ENCODE results near the gene IL27RA. TPM values are rescaled to one million over a fixed set of nuclear protein-coding genes. Genes with fewer than 3 reads are reported as not detected.

Gene IL27RA
- total RNA-seq, 1 experiment from 2014 or later = 18.3 TPM

GRCh38 chr19:14056069-14056666 lies 24.6 kb downstream of the IL27RA start:
- H3K4me3 ChIP-seq (replicated peaks in 1 of 2; ENCODE audit: low read depth in 1 of 2, low read length in 2 of 2) = no peak overlapping the region
- no peak for DNase-seq (ENCODE audit: low read depth, low spot score)
- no peak overlapping the region for H3K9ac ChIP-seq (ENCODE audit: low read length)
- no peaks in the 10 kb centered on the region for H3K79me2 ChIP-seq (ENCODE audit: insufficient read depth, low read length)
- ATAC-seq = no peak
- TF ChIP-seq POLR2AphosphoS5 (IDR thresholded peaks at IDR 0.05; ENCODE audit: low read depth, low read length) (no peak), SP1 (IDR thresholded peaks at IDR 0.05; ENCODE audit: low read depth) (no peak), YY1 (IDR thresholded peaks at IDR 0.05; ENCODE audit: extremely low read depth, insufficient replicate concordance, low read depth, low read length) (no peak), CBX3 (IDR thresholded peaks at IDR 0.05; ENCODE audit: low read depth) (no peak), ZNF274 (IDR thresholded peaks at IDR 0.05; ENCODE audit: low read depth, low read length) (no peak), MAX (IDR thresholded peaks at IDR 0.05) (no peak), RAD21 (IDR thresholded peaks at IDR 0.05; ENCODE audit: low read depth) (no peak), EZH2 (IDR thresholded peaks at IDR 0.05) (no peak)
- BruUV-seq (replicated peaks) = no TSS peak
- peaks cover 11 to 26% of the 10 kb centered on the region in 2 experiments for H3K4me1 ChIP-seq (ENCODE audit: control insufficient read depth in 1 of 2, insufficient read depth in 2 of 2, low read length in 2 of 2)
- H4K20me1 ChIP-seq (ENCODE audit: insufficient read depth) = no peaks in the 10 kb centered on the region
- CTCF ChIA-PET = interaction anchor here (1.0 to 5.7 kb wide), 4 partner anchors 8 to 24 kb away, joined by 3 to 31 read pairs (median 4); partner anchors contain the start of gene IL27RA
- no peak overlapping the region for H3K4me2 ChIP-seq (ENCODE audit: low read length)
- RAD21 ChIA-PET (ENCODE audit: low non-redundant PET in 1 of 2, low total read pairs in 2 of 2, uncharacterized antibody in 2 of 2, unreplicated experiment in 2 of 2) = no interaction called here
- H3K9me2 ChIP-seq (ENCODE audit: insufficient read depth) = no peaks in the 10 kb centered on the region
- H2AFZ ChIP-seq (ENCODE audit: low read depth, low read length, poor library complexity, severe bottlenecking) = no peak overlapping the region
- no peaks in the 10 kb centered on the region for H3K27me3 ChIP-seq (ENCODE audit: insufficient read depth, low read length)
- POLR2A ChIA-PET = no interaction called here
- intact Hi-C loops (cut with micrococcal nuclease) = no loop called here
- no peaks in the 10 kb centered on the region for H3K36me3 ChIP-seq (ENCODE audit: control insufficient read depth in 1 of 2, insufficient read depth in 2 of 2, low read length in 2 of 2)
- H3K27ac ChIP-seq (ENCODE audit: low read depth, low read length) = no peak overlapping the region
- no peaks in the 10 kb centered on the region for H3K9me3 ChIP-seq (ENCODE audit: control insufficient read depth in 1 of 2, insufficient read depth in 1 of 2, low read depth in 1 of 2, low read length in 2 of 2)

GRCh38 chr19:14056741-14057356 lies 25.3 kb downstream of the IL27RA start:
- Histone ChIP-seq H3K4me1 (ENCODE audit: control insufficient read depth in 1 of 2, insufficient read depth in 2 of 2, low read length in 2 of 2) (peaks cover 17 to 33% of the 10 kb centered on the region in 2 experiments), H3K9me3 (ENCODE audit: control insufficient read depth in 1 of 2, insufficient read depth in 1 of 2, low read depth in 1 of 2, low read length in 2 of 2) (no peaks in the 10 kb centered on the region), H4K20me1 (ENCODE audit: insufficient read depth) (no peaks in the 10 kb centered on the region), H3K27ac (ENCODE audit: low read depth, low read length) (no peak overlapping the region; the same call in 1 of the 2 replicates), H3K4me2 (ENCODE audit: low read length) (peak overlapping the region; percentile 81), H3K27me3 (ENCODE audit: insufficient read depth, low read length) (no peaks in the 10 kb centered on the region), H3K36me3 (ENCODE audit: control insufficient read depth in 1 of 2, insufficient read depth in 2 of 2, low read length in 2 of 2) (no peaks in the 10 kb centered on the region), H3K9me2 (ENCODE audit: insufficient read depth) (no peaks in the 10 kb centered on the region), H3K9ac (ENCODE audit: low read length) (no peak overlapping the region), H3K4me3 (replicated peaks in 1 of 2; ENCODE audit: low read depth in 1 of 2, low read length in 2 of 2) (peak overlapping the region; percentile 50 to 56), H3K79me2 (ENCODE audit: insufficient read depth, low read length) (no peaks in the 10 kb centered on the region), H2AFZ (ENCODE audit: low read depth, low read length, poor library complexity, severe bottlenecking) (no peak overlapping the region)
- ChIA-PET POLR2A (interaction anchor here (0.6 to 0.9 kb wide), 2 partner anchors 261 to 633 kb away, joined by 3 to 6 read pairs; partner anchors contain the start of genes ZNF333 and ZSWIM4), CTCF (interaction anchor here (0.6 to 5.7 kb wide), 8 partner anchors 8 to 292 kb away, joined by 3 to 83 read pairs (median 4); partner anchors contain the start of genes IL27RA and MISP3), RAD21 (ENCODE audit: low non-redundant PET in 1 of 2, low total read pairs in 2 of 2, uncharacterized antibody in 2 of 2, unreplicated experiment in 2 of 2) (no interaction called here)
- no peak for TF ChIP-seq FOSL1 (IDR thresholded peaks at IDR 0.05; ENCODE audit: low read depth)
- TF ChIP-seq JUND (IDR thresholded peaks at IDR 0.05) = no peak
- no peak for TF ChIP-seq SRF (IDR thresholded peaks at IDR 0.05; ENCODE audit: low read depth)
- no peak for TF ChIP-seq POLR2AphosphoS5 (IDR thresholded peaks at IDR 0.05; ENCODE audit: low read depth, low read length)
- no peak for TF ChIP-seq YY1 (IDR thresholded peaks at IDR 0.05; ENCODE audit: extremely low read depth, insufficient replicate concordance, low read depth, low read length)
- no peak for TF ChIP-seq ZFX (IDR thresholded peaks at IDR 0.05)
- TF ChIP-seq EZH2phosphoT487 (IDR thresholded peaks at IDR 0.05; ENCODE audit: borderline replicate concordance) = no peak
- TF ChIP-seq CEBPB (IDR thresholded peaks at IDR 0.05; ENCODE audit: low read depth) = no peak; the same call in none of the 2 replicates
- BruUV-seq (replicated peaks) = no TSS peak
- DNase-seq (ENCODE audit: low read depth, low spot score) = no peak
- ATAC-seq = no peak
- intact Hi-C loops (cut with micrococcal nuclease) = no loop called here

Data from HCT116 (cell line).